ENCODE data around the gene PARVA.

DNA sequence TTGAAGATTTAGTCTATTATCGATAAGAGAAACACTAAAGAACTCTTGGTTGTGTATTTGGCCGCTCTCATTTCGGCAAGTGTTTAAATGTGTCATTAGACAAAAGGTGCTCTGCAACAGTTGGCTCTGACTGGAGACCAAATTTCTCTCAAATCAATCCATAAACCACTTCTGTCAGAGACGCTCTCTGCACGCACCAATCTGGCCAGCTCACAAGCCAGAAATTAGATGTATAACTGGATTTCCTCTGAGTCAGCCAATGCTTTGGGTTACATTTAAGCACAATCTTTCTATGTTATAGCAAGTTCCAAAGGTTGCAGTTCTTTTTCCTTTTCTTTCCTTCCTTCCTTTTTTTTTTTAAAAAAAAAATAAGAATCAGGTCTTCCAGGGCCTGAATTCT lies 17.6 kb upstream of the PARVA start:
- TF ChIP-seq, protein P1, sequence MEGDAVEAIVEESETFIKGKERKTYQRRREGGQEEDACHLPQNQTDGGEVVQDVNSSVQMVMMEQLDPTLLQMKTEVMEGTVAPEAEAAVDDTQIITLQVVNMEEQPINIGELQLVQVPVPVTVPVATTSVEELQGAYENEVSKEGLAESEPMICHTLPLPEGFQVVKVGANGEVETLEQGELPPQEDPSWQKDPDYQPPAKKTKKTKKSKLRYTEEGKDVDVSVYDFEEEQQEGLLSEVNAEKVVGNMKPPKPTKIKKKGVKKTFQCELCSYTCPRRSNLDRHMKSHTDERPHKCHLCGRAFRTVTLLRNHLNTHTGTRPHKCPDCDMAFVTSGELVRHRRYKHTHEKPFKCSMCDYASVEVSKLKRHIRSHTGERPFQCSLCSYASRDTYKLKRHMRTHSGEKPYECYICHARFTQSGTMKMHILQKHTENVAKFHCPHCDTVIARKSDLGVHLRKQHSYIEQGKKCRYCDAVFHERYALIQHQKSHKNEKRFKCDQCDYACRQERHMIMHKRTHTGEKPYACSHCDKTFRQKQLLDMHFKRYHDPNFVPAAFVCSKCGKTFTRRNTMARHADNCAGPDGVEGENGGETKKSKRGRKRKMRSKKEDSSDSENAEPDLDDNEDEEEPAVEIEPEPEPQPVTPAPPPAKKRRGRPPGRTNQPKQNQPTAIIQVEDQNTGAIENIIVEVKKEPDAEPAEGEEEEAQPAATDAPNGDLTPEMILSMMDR (IDR thresholded peaks at IDR 0.05; ENCODE audit: low read depth, low read length, missing input control) = no peak
- TF ChIP-seq, protein P2, sequence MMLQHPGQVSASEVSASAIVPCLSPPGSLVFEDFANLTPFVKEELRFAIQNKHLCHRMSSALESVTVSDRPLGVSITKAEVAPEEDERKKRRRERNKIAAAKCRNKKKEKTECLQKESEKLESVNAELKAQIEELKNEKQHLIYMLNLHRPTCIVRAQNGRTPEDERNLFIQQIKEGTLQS (IDR thresholded peaks at IDR 0.05) = no peak
- no peak for TF ChIP-seq EGR1 (IDR thresholded peaks at IDR 0.05; ENCODE audit: low read depth in 2 of 2)
- TF ChIP-seq YY1 (IDR thresholded peaks at IDR 0.05) = no peak
- no peak for TF ChIP-seq GABPA (IDR thresholded peaks at IDR 0.05 in 1 of 2, conservative IDR thresholded peaks at IDR 0.05 in 1 of 2)

Measured in liver (tissue), 3 donors.